Measurements from ENCODE around the gene AP1S1.

- TF ChIP-seq CTCF (IDR thresholded peaks at IDR 0.05) (no peak), POLR2A (IDR thresholded peaks at IDR 0.05) (no peak), POLR2AphosphoS5 (IDR thresholded peaks at IDR 0.05) (no peak)
These were observed 7.6 kb downstream of the AP1S1 start for GRCh38 chr7:101161692-101162471.

Measured in breast epithelium (tissue), 3 donors.